NCI-H446 treated with DMSO at 0.1 percent for 48 hours (cell line): ENCODE results near the gene PANK2.
"Not testable (repeated sequence)": the region's sequence is repeated elsewhere in the genome, so short reads cannot be mapped to it uniquely, and the experiment has no call there.

Experiments used
- DNase-seq: peaks from one replicate; lab custom pipeline; 2025; lab: John Stamatoyannopoulos, UW

Gene PANK2

DNA sequence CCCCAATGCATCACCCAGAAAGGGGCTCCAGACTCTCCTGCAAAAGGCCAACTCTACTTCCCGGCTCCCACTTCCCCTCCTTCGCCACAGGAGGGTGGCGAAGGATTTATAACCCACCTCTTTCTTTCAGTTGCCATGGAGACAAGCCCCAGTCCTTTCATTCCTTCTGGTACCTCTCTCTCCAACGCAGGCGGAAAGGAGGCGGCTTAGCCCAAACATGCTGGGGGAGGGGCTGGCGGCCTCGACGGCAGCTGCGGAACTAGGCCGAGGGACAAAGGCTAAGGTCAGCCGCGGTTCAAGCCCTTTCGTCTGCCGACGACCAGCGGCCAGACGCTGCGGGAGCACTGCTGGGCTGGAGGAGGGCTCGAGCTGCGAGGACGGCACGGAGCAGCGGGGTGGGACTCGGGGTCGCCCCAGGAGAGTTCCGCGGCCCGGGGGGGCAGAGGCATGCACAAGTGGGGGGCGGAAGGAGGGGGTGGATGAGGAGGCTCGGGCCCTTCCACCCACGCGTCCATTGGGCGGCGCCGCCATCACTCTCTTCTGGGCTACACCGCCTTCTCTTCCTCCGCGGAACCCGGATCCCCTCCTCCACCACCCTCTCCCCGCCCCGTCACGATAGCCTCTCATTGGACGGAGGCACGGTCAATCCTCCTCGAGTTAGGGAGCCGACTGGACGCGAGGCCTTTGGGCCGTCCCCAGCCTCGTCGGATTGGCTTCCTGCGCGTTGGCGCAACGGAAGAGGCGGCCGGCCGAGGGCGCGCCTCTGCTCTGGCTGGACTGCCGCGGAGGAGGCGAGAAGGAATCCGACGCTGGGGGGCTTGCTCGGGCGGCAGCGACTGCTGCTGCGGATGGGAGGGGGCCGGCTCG lies at the start of gene PANK2:
Gene PANK2 (plus strand): TSS at position 766 of the 867 bp plus-strand sequence.
- DNase-seq: peak; percentile 96

DNA sequence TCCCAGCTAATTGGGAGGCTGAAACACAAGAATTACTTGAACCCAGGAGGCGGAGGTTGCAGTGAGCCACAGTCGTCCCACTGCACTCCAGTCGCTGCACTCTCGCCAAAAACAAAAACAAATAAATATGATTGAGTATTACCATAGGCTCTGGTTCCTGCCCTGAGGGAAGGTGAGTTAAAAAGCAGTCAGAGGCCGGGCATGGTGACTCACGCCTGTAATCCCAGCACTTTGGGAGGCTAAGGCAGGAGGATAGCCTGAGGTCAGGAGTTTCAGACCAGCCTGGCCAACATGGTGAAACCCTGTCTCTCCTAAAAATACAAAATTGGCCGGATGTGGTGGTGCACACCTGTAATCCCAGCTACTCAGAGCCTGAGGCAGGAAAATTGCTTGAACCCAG lies 49.0 kb upstream of the PANK2 start:
- not testable (repeated sequence) for DNase-seq

DNA sequence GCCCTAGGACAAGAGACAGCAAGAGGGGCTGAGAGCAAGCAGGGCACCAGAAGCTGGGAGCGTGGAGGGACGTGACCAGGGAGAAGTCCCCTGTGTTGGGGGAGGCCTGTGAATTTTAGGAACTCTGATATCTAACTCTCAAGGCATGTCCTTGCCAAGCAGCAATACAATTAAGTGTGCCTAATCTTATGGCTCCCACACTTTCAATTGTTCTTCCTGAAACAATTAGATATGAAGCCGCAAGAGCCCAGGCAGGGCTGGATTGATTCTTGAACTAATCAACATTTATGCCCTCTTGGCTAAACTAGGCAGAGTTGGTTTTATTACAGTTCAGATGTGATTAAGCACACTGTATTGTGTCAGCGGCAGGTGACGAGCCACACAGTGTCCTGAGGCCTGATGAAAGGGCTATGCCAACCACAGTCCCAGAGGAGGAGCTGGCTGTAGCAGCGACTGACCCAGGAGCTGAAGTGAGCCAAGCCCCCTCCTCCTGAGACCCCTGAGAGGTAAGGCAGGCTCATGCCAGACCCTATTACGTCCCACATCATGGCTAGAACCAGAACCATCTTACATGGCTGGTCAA lies 46.7 kb upstream of the PANK2 start:
- no peak for DNase-seq

DNA sequence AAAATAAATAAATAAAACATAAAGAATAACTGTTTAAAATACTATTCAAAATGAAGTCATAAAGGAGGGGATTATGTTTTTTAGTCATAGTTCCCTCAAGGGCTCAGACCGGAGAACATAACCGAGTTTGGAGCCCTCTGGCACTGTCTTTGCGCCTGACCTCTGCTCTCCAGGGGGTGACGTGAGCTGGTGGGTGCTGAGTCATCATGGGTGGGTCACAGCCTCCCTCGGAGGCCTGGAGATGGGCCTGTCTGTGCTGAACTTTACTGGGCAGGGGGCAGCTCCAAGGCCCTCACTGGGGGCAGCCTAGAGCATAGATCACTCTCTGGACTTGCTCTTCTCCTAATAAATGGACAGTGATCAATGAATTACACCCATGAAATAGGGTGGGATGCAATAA lies 45.7 kb upstream of the PANK2 start:
- DNase-seq: no peak

DNA sequence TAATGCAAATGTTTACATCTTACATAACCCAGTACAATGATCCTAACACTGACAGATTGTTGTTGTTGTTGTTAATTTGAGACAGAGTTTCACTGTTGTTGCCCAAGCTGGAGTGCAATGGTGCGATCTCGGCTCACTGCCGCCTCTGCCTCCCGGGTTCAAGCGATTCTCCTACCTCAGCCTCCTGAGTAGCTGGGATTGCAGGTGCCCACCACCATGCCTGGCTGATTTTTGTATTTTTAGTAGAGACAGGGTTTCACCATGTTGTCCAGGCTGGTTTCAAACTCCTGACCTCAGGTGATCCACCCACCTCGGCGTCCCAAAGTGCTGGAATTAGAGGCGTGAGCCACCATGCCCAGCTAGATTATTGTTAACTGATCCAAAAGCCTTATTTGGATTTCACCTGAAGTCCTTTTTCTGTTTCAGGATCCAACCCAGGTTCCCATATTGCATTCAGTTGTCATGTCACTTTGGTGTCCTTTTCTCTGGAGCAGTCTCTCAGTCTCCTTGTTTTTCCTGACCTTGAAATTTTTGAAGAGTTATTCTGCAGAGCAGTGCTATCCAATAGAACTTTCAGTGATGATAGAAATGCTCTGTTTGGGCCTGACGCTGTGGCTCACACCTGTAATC lies 45.1 kb upstream of the PANK2 start:
- not testable (repeated sequence) for DNase-seq

DNA sequence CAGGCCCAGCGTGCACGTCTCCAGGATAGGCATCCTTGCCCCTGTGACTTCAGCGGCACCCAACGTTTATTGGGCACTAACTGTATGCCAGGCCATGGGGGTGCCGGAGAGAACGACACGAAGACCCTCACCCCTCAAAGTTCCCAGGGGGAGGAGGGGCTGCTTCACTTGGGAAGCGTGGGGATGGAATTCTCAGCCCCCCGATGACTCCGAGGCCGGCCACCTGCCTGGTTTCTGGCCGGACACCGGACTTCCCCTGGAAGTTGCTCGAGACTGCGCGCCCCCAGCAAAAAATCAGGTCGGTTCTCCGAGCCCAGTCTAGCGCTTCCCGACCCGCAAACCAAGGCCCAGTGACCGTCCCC lies 42.8 kb upstream of the PANK2 start:
- DNase-seq: no peak

DNA sequence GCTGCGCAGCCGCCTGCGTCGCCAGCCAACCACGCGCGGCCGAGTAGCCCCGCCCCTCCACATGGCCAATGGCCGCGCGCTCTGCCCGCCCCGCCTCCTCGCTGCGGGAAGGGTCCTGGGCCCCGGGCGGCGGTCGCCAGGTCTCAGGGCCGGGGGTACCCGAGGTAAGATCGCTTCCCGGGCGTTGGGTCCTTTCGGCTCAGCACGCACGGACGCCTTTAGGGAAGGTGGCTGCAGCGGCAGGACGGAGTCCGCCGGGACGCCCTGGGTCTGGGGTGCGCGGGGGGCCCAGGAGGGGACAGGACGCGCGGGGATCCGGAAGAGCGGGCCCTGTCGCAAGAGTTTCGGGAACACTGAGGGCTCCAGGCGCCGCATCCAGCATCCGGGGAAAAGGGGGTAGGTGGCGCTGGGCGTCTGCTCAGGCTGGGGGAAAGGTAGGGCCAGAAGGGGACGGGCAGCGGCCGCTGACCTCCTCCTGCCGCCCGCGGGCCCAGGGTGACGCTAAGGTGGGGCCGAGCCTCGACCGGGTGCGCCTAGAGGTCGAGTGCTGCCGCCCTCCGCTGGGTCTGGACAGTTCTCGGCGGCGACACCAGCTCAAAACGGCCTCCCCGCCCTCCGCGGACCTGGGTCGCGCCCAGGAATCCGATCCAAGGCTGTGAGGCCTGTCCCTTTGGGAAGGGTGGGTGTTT lies 42.3 kb upstream of the PANK2 start, which contains the start of gene MAVS:
Gene MAVS (plus strand): TSS at position 95 of the 689 bp plus-strand sequence. CDS start 7,791 bp downstream, outside the sequence.
- DNase-seq: peak; percentile 62

DNA sequence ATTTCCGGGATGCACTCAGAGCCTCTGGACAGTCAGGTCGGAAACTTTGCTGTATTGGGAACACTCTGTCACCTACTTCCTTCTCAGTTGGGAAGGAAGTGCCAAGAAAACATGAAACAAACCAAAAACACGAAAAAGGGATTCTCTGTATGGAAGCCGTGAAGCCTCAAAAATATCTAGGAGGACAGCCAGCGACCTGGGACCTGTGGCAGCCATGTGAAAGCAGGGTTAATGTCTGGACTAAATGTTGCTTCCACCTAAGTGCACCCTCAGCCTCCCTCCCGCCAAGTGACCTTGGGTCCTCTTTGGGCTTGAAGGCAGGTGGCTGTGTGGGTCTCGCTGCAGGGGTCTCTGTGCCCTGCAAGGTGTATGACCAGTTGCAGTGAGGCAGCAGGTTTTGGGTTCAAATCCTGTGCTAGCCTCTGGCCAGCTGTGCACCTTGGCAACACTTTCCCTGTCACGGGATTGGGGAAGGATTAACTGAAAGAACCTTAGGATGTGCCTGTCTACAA lies 41.7 kb upstream of the PANK2 start:
- DNase-seq: no peak

DNA sequence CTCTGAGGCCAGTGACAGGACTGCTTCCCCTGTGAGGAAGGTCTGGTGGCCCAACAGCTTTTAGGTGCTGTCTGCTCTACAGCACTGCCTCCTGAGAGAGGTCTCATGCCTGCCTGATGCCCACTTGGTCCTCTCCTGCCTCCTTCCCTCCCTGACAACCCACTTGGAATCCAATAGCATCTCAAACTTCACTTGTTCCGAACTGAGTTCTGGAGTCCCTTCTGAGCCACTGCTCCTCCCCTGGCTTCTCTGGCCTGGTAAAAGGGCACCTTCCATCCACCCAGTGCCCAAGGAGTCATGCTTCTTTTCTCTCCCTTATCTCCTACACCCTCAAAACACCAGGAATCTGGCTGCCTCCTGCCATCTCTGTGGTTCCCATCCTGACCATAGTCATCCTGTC lies 40.6 kb upstream of the PANK2 start:
- DNase-seq: no peak

DNA sequence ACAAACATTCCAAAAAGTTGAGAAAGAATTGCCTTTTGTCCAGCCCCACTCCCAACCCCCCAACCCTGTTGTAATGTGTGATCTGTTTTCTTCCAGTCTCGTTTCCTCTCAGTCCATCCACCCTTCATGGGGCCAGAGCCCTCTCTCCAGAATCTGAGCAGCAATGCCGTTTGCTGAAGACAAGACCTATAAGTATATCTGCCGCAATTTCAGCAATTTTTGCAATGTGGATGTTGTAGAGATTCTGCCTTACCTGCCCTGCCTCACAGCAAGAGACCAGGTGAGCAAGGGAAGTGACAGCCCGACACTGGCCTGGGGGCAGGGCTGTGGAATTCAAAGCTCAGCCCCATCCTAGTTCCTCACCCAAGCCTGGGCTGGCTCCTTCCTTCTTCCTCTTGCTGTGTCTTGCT lies 34.7 kb upstream of the PANK2 start:
- no peak for DNase-seq

DNA sequence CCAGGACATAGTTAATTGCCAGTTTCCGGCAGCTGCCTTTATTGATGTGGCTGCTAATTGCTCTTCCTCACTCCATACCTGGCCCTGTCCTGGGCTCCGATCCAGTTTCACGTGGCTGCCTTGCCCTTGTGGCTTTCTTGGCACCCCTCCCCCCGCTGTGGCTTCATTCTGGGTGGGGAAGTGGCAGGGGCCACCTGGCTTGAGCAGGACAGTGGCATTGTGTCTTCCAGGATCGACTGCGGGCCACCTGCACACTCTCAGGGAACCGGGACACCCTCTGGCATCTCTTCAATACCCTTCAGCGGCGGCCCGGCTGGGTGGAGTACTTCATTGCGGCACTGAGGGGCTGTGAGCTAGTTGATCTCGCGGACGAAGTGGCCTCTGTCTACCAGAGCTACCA lies 31.8 kb upstream of the PANK2 start:
- no peak for DNase-seq

DNA sequence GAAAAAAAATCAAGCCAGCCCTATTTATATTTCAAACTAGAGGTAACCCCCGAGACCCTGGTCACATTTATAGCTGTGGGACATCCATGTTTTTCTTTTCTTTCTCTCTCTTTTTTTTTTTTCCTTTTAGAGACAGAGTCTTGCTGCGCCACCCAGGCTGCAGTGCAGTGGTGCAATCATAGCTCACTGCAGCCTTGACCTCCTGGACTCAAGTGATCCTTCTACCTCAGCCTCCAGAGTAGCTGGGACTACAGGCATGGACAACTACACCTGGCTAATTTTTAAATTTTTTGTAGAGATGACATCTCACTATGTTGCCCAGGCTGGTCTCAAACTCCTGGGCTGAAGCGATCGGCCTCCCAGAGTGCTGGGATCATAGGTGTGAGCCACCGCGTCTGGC lies 30.5 kb upstream of the PANK2 start:
- DNase-seq: no peak

DNA sequence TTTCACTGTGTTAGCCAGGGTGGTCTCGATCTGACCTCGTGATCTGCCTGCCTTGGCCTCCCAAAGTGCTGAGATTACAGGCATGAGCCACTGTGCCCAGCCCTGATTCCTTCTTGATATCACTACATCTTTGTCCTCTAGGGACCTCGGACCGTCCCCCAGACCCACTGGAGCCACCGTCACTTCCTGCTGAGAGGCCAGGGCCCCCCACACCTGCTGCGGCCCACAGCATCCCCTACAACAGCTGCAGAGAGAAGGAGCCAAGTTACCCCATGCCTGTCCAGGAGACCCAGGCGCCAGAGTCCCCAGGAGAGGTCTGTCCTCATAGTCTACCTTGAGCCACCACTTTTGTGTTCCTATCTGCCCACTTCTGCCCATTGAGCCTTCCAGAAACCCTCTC lies 28.0 kb upstream of the PANK2 start:
- no peak for DNase-seq

DNA sequence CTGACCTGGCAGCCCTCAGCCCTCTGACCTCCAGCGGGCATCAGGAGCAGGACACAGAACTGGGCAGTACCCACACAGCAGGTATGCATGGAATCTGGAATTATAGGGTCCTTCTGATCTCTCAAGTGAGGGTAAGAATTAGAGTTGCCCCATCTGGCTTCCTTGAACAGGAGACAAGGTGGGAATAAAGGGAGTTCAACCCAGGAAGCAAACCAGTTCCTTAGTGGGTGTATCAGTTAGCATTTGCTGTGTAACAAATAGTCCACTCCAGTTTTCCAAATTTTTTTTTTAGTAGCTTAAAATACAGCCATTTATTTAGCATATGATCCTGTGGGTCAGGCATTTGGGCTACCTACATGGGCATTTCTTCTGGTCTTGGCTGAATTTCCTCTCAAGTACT lies 26.9 kb upstream of the PANK2 start:
- DNase-seq: no peak

DNA sequence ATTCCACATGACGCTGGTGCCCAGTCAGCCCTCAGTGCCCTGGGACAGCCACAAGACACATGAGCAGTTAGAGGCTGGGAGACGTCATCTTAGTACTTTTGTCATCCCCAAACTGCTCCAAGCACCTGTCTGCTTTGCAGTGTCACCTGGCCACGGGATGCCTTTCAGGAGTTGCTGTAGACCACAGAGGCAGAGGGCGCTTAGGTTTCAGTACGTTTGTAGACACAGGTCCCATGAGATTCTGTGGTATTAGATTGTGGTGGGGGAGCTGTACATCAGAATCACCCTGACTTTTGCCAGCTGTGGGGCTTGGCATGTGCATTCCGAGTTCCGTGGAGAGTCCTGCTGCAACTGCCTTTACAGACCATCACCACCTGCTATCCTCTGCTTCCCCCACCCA lies 25.9 kb upstream of the PANK2 start:
- no peak for DNase-seq

DNA sequence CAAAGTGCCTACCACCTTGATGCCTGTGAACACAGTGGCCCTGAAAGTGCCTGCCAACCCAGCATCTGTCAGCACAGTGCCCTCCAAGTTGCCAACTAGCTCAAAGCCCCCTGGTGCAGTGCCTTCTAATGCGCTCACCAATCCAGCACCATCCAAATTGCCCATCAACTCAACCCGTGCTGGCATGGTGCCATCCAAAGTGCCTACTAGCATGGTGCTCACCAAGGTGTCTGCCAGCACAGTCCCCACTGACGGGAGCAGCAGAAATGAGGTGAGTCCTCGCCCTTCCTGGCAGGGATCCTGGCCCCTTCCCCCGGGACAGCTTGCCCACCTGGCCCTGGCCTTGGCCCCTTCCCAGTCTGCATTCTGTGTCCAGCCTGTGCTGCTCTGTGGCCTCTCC lies 24.7 kb upstream of the PANK2 start:
- no peak for DNase-seq

DNA sequence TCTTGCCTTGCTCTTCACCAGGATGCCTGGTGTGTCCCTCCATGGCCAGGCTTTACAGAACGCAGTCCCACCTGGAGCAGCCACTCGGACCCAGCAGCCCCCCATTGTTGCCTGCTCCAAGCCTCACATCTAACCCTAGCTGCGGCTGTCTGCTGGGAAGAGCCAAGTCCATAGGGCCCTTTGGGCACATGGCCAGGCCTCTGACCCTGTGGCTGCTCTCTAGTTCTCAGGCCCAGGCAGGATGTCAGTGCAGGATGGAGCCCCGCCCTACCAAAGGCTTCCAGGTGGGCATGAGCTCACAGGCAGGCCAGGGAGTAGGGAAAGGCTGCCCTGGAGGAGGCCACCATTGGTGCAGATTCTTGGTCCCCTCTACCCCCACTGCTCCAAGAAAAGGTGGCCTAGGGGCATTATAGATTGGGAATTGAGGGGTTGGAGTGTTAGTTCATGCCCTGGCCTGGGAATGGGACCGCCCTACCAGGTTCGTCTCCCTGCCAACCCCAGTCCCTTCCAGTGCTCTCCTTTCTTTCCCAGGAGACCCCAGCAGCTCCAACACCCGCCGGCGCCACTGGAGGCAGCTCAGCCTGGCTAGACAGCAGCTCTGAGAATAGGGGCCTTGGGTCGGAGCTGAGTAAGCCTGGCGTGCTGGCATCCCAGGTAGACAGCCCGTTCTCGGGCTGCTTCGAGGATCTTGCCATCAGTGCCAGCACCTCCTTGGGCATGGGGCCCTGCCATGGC lies 23.9 kb upstream of the PANK2 start:
- no peak for DNase-seq

DNA sequence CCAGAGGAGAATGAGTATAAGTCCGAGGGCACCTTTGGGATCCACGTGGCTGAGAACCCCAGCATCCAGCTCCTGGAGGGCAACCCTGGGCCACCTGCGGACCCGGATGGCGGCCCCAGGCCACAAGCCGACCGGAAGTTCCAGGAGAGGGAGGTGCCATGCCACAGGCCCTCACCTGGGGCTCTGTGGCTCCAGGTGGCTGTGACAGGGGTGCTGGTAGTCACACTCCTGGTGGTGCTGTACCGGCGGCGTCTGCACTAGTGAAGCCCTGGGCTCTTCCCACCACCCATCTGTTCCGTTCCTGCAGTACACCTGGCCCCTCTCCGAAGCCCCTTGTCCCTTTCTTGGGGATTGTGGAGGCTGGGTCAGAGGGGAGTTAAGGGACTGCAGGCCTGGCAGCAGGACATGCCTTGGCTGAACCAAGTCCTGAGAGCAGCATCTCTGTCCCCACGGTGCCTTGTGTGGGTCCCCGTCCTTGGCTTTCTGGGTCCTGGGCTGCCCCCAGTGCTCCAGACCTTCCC lies 23.2 kb upstream of the PANK2 start:
- no peak for DNase-seq

DNA sequence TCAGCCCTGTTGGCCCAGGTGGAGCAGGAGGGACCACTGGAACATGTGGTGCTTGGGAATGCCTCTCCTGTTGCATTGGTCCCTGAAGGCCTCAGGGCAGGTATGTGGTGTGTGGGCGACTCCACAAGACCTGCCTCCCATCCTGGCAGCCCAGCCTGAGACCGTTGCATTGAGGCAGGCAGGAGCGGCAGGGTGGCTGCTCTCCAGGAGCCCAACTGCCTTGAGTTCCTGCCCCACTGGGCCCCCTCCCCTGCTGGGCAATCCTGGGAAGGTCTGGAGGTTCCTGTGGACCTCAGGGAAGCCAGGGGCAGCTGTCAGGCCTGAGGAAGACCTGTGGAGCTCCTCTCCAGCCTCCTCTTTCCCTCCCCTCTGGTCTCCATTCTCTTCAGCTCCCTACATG lies 22.7 kb upstream of the PANK2 start:
- no peak for DNase-seq

DNA sequence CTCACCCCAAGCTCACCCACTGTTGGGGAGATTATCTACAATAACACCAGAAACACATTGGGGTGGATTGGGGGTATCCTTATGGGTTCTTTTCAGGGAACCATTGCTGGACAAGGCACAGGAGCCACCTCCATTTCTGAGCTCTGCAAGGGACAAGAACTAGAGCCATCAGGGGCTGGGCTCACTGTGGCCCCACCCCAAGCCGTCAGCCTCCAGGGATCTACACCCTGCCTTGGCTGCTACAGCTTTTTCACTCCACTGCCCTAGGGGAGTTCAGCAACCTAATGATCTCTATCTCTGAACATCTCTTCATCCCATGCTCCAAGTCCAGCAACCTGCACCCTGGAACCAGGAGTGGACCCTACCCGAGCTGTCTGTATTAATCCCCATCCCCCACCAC lies 21.4 kb upstream of the PANK2 start:
- DNase-seq: no peak

DNA sequence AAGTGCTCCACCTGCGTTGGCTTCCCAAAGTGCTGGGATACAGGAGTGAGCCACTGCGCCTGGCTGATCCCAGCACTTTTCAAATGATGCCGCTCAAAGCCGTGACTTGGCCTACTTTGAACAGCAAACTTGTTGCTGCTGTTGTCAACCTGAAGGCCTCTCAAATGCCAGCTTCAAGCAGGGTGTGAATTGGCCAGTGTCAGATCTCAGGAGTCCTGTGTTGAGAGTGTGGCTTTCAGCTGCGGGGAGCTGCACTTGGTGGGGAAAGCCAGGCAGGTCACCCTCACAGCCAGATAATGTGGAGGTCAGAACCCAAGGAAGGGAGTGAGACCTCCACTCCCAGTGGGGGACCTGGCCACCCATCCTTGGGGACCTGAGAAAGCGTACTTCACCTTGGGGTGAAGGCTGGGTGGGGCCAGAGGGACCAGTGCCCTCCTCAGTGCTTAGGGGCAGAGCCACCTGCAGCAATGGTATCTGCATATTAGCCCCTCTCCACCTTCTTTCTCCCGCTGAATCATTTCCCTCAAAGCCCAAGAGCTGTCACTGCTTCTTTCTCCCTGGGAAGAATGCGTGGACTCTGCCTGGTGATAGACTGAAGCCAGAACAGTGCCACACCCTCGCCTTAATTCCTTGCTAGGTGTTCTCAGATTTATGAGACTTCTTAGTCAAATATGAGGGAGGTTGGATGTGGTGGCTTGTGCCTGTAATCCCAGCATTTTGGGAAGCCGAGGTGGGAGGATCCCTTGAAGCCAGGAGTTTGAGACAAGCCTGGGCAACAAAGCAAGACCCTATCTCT lies 19.1 kb upstream of the PANK2 start:
- DNase-seq: no peak
